ENCODE data around the gene SH3BGRL2.

GRCh38 chr6:79599725-79600259 lies 31.3 kb upstream of the SH3BGRL2 start:
- TF ChIP-seq CTCF (IDR thresholded peaks at IDR 0.05) (no peak), POLR2AphosphoS5 (IDR thresholded peaks at IDR 0.05) (no peak)
